HG03039 (cell line): Measurements from ENCODE around the gene IRX4.

ENCODE experiments used
- ATAC-seq: cut with Tn5 transposase; IDR thresholded peaks from one replicate; pipeline ENCODE4 v1.9.1; 2021; ENCODE audit warnings: mild to moderate bottlenecking, moderate library complexity; ENCODE audit not compliant: unreplicated experiment

The IRX4 gene

DNA sequence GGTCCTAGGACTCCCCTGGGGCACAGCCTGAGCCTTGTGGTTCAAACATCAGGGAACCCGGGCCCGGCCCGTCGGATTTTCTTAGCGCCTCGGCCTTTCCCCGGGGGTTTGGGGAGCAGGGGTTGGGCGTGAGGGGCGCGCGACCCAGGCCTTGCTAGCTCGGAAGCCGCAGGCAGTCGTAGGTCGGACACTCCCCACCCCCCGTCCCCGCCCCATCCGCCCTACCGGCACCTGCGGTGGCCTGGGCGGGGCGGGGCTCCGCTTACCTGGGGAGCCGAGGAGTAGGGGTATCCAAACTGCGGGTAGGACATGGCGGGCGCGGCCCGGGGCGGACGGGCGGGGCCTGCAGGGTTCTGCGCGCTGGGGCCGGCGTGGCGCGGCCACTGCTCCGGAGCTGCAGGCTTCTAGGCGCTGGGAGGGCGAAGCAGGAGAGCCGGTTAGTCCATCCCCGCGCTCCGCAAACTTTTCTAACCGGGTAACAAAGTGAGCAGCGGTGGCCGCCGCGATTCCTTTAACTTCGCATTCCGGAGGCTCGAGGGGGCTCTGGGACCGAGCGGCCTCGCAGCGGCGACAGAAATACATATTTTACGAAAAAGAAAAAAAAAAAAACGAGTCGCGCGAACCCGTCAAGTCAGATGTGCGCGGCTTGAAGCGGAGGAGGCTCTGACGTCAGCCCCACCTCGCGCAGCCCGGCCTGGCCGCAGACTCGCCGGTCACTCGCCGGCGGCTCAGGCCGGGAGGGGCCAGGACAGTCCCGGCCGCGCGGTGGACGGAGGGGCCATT is at the start of gene IRX4:
IRX4 (minus strand) TSS at position 589 of the 783 bp plus-strand sequence; CDS start at position 311, 278 bp downstream.
- ATAC-seq = no peak

DNA sequence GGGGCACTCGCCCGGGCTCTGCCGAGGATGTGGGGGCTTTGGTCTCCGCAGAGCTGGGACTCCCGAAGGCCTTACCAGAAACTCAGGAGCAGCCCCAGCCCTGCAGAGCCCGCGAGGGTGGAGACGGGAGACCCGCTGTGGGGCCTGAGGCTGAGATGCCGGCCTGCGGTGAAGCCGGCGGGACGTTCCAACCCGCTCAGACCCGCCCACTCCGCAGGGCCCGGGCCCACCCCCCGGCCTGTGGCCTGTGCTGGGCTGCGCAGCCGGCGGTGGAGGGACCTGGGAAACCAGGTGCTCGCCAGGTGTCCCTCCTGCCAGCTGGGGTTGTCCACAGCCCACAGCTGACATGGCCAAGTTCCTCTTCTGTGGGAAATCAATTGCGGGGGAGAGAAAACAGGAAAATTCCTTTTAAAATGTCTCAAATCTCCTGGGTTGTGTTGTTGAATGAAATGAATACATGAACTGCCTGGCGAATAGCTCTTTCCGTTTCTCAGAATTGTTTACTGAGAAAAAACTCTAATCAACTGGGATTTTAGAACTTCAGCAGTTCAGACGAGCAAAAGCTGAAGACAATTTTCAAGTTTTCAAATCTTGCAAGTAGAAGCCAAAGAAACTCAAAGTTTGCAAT is 49.0 kb upstream of the IRX4 start:
- no peak for ATAC-seq

- no peak for ATAC-seq
Measured at GRCh38 chr5:1930880-1931603, 48.3 kb upstream of the IRX4 start.

- ATAC-seq = no peak
Measured at GRCh38 chr5:1930501-1930879, 47.8 kb upstream of the IRX4 start.

DNA sequence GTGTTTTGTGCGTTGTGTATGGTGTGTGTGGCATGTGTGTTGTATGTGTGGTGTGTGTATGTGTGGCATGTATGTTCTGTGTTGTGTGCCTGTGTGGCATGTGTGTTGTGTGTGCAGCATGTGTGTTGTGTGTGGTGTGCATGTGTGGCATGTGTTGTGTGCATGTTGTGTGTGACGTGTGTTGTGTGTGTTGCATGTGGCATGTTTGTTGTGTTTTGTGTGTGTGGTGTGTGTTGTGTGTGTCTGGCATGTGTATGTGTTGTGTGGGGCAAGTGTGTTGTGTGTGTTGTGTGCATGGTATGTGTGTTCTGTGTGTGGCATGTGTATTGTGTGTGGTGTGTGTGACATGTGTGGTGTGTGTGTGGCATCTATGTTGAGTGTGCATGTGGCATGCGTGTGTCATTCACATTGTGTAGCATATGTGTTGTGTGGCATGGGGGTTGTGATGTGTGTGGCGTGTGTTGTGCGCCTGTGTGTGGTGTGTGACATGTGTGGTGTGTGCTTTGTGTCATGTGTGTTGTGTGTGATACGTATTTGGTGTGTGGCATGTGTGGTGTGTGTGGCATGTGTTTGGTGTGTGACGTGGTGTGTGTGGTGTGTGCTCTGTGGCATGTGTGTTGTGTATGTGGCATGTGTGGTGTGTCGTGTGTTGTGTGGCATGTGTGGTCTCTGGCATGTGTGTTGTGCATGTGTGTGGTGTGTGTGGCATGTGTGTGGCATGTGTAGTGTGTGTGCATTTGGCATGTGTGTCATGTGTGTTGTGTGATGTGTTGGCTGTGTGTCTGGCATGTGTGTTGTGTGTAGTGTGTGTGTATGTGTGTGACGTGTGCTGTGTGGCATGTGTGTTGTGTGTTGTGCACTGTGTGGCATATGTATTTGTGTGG is 46.6 kb upstream of the IRX4 start:
- no peak for ATAC-seq

- no peak for ATAC-seq
Measured at GRCh38 chr5:1926471-1927341, 44.0 kb upstream of the IRX4 start.

DNA sequence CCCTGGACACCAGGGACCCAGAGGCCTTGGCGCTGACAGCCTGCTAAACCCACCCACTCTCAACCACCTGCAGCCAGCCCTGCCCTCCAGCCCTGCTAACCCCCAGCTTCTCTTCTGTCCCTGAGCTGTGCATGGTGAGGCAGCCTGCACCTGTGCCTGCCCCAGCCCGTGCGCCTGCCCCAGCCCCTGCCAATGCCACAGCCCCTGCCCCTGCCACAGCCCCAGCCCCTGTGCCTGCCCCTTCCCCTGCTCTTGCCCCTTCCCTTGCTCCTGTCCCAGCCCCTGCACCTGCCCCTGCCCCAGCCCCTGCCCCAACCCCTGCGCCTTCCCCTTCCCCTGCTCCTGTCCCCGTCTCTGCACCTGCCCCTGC is 43.3 kb upstream of the IRX4 start:
- no peak for ATAC-seq

GRCh38 chr5:1925111-1926070 is 42.7 kb upstream of the IRX4 start:
- no peak for ATAC-seq

DNA sequence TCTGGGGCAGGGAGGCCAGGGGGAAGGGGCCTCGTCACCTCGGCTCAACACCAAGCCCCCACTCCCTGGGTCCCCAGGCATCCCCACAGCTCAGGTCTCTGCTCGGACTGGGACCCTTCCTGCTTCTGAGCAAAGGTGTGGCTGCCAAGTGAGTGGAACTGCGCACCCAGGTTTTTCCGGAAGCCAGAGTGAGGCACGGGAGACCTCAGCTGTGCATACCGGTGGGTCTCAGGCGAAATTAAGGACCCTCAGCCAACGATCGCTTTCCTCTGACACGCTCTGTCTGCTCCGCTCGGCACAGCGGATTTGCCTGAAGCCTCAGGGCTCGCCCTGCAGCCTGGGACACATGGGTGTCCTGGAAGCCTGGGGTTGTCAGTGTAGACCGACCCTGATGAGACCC is 41.0 kb upstream of the IRX4 start:
- ATAC-seq = no peak

- ATAC-seq = no peak
Measured at GRCh38 chr5:1923341-1923740, 40.6 kb upstream of the IRX4 start.

DNA sequence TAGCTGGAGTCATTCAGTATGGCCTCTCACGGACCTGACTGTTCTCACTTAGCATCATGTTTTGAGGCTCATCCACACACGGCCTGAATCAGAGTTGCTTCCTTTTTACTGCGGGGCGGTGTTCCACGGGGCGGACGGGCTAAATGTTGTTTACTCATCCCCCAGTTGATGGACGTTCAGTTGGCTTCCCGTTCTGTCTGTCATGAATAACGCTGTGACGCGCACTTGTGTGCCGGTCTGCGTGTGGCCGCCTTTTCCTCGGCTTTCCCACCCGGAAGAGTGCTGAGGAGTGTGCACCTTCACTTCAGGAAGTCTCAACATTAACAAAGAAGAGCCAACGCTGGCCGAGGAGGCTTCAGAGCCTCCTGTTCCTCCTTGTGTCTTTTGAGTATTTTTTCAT is 39.0 kb upstream of the IRX4 start:
- ATAC-seq = no peak

DNA sequence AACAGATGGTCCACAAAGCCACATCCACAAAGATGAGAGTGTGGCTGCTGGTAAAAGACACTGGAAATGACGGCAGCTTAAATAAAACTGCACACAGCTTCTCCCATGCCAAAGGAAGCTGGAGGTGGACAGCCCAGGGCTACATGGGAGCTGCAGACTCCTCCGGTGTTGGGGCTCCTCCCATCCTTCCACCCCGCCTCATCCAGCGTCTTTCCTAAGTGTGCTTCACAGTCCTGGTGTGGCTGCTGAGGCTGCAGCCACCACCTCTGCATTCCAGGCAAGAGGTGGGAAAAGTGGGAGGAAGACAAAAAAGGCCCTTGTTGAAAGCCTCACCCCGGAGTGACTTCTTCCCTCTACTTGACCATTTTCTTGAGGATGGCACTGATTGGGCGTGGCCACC is 37.0 kb upstream of the IRX4 start:
- ATAC-seq = no peak

- no peak for ATAC-seq
Measured at GRCh38 chr5:1919209-1919566, 36.5 kb upstream of the IRX4 start.

DNA sequence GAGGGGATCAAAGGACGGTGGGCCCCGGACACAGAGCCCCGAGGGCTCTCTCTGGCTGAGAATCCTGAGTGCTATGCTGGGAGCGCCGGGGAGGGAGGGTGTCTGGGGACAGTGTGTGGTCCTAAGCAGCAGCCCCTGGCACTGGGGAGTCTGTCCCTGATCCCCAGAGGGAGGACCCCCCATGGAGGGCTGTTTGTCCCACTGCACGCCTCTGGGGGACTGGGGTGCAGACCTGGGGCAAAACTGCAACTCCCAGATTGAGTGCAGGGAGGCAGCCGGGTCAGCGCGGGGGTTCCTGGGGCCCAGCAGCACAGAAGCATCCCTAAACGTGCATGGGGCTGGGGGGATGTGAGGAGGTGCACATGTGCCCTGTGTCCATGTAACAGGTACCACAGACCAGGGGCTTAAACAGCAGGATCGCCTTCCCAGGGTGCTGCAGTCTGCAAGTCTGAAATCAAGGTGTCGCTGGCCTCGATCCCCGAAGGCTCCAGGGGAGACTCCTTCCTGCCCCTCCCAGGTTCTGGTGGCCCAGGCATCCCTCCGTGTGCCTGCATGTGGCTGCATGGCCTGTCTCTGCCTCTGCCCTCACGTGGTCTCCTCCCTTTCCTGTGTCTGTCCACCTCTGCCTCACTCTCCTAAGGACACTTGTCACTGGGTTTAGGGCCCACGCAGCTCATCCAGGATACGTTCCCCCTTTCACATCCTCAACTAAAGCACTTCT is 35.9 kb upstream of the IRX4 start:
- no peak for ATAC-seq

DNA sequence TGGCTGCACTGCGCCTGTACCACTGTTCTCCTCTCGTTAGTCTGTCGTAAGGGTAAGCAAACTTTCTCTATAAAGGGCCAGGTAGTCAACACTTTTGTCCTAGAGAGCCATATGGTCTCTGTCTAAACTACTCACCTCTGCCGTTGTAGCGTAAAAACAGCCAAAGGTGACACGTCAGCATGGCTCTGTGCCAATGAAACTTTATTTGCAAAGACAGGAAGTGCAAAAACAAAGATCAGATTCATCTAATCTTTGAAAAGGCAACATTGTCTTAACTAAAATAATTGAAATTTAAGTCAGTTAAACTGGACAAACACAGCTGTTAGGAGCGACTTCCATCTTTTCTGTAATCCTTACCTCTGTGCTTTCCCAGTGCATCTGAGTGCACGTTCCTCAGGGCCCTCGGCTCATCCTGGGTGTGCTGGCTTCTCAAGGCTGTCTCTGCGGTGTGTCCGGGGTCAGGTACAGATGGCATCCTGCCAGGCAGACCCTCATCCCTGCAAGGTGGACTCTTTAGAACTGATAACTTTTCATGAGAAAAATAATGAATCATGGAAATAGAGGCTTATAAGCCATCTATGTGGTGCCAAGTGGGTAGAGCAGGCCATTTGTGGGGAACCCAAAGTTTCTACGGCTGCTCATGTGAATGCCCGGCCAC is 35.2 kb upstream of the IRX4 start:
- ATAC-seq = no peak

- no peak for ATAC-seq
Measured at GRCh38 chr5:1916041-1917001, 33.6 kb upstream of the IRX4 start.

DNA sequence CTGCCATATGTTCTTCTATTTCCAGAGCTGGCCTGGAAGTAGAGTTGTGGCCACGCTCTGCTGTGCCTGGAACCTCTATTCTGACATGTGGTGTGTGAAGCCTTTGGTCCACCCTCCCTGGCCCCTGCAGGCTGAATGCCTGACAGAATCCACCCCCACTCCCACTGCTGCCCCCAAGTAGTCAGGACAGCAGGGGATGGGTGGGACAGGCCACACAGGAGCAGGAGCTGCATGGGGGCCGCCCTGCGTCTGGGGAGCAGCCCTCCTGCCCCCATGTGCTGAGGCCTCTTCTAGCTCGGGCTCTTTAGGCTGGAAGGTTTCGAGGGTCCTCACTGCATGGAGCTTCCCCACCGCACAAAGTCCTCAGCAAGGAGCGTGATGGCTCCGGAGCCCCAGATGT is 32.6 kb upstream of the IRX4 start:
- ATAC-seq = no peak
